ENCODE measurements around the gene LYVE1. TPM values are rescaled to one million over a fixed set of nuclear protein-coding genes. Genes with fewer than 3 reads are reported as not detected.

LYVE1 gene
- total RNA-seq, 2 experiments from 2014 or later = not detected

- H3K4me1 Mint-ChIP-seq (ENCODE audit: low read depth) = no peaks in the 10 kb centered on the region
- DNase-seq (no peak), ATAC-seq (ENCODE audit: poor library complexity) (no peak)
- TF ChIP-seq CTCF (IDR thresholded peaks at IDR 0.05) = no peak
- ChIA-PET POLR2A (no interaction called here), CTCF (interaction anchor here (4.3 kb wide), 1 partner anchor 22 kb away, joined by 23 read pairs; the partner anchor contains the start of gene RNF141)
- H3K9me3 ChIP-seq (ENCODE audit: control insufficient read depth in 1 of 2, insufficient read depth in 1 of 2, low read length in 2 of 2) = no peaks in the 10 kb centered on the region
- H3K36me3 ChIP-seq (ENCODE audit: insufficient read depth, low read length) = peaks cover 39% of the 10 kb centered on the region
- no peaks in the 10 kb centered on the region for H3K27me3 ChIP-seq (ENCODE audit: control insufficient read depth in 1 of 2, insufficient read depth in 2 of 2, low read length in 2 of 2)
- H3K4me3 Mint-ChIP-seq = no peak overlapping the region
- intact Hi-C loops (cut with DNase I, micrococcal nuclease) = loop anchor here (10.0 kb wide), 1 partner anchor 216 kb away; no protein-coding TSS in a partner anchor
- no peaks in the 10 kb centered on the region for H3K27me3 Mint-ChIP-seq
- no peaks in the 10 kb centered on the region for H3K9me3 Mint-ChIP-seq
- no peaks in the 10 kb centered on the region for H3K4me1 ChIP-seq (ENCODE audit: insufficient read depth, low read length)
- H3K27ac Mint-ChIP-seq = no peak overlapping the region
- H3K36me3 Mint-ChIP-seq (ENCODE audit: low read depth) = peaks cover 75% of the 10 kb centered on the region
- no peak overlapping the region for H3K27ac ChIP-seq (ENCODE audit: low read depth in 1 of 2, low read length in 2 of 2)
- no peak overlapping the region for H3K4me3 ChIP-seq (ENCODE audit: low read length)
Measured at GRCh38 chr11:10518891-10519290, 49.6 kb downstream of the LYVE1 start.

DNA sequence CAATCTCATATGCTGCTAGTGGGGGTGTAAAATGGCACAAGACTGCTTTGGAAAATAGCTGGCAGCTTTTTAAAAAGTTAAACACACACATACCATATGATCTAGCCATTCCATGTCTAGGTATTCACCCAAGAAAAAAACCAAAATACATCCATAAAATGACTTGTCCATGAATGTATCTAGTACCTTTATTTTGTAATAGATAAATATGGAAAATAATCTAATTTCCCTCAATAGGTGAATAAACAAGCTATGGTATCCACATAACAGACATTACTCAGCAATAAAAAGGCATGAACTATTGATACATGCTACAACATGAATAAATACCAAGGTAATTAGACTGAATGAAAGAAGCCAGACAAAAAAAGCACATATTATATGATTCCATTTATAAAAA, 50.3 kb downstream of the LYVE1 start:
- Mint-ChIP-seq H3K36me3 (ENCODE audit: low read depth) (peaks cover 67% of the 10 kb centered on the region), H3K9me3 (no peaks in the 10 kb centered on the region), H3K27me3 (no peaks in the 10 kb centered on the region), H3K4me1 (ENCODE audit: low read depth) (no peaks in the 10 kb centered on the region), H3K4me3 (no peak overlapping the region), H3K27ac (no peak overlapping the region)
- Histone ChIP-seq H3K27me3 (ENCODE audit: control insufficient read depth in 1 of 2, insufficient read depth in 2 of 2, low read length in 2 of 2) (no peaks in the 10 kb centered on the region), H3K4me1 (ENCODE audit: insufficient read depth, low read length) (no peaks in the 10 kb centered on the region), H3K4me3 (ENCODE audit: low read length) (no peak overlapping the region), H3K36me3 (ENCODE audit: insufficient read depth, low read length) (peaks cover 32% of the 10 kb centered on the region), H3K27ac (ENCODE audit: low read depth in 1 of 2, low read length in 2 of 2) (no peak overlapping the region), H3K9me3 (ENCODE audit: control insufficient read depth in 1 of 2, insufficient read depth in 1 of 2, low read length in 2 of 2) (no peaks in the 10 kb centered on the region)
- intact Hi-C loops (cut with DNase I, micrococcal nuclease) = loop anchor here (10.0 kb wide), 1 partner anchor 217 kb away; no protein-coding TSS in a partner anchor
- DNase-seq (no peak), ATAC-seq (ENCODE audit: poor library complexity) (no peak)
- POLR2A ChIA-PET = no interaction called here
- no peak for TF ChIP-seq CTCF (IDR thresholded peaks at IDR 0.05)
- CTCF ChIA-PET = interaction anchor here (4.3 kb wide), 1 partner anchor 23 kb away, joined by 23 read pairs; the partner anchor contains the start of gene RNF141

DNA sequence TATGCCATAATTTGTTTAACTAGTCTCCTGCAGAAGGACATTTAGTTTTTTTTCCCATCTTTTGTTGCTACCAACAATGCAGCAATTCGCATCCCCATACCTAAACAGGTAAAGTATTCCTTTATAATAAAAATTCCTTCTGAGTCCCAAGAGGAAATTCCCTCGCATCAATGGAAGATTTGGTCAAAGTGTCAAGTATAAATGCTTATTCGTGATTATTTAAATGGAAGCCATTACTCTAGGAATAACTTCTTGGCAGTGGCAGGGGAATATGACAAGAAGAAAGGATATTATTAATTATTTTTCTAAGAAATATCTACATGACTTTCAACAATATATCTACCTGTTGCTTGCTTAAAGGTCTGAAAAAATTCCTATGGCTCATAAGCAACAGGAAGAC, 53.0 kb downstream of the LYVE1 start:
- Histone ChIP-seq H3K27me3 (ENCODE audit: control insufficient read depth in 1 of 2, insufficient read depth in 2 of 2, low read length in 2 of 2) (no peaks in the 10 kb centered on the region), H3K36me3 (ENCODE audit: insufficient read depth, low read length) (peaks cover 22% of the 10 kb centered on the region), H3K27ac (ENCODE audit: low read depth in 1 of 2, low read length in 2 of 2) (no peak overlapping the region), H3K4me3 (ENCODE audit: low read length) (no peak overlapping the region), H3K9me3 (ENCODE audit: control insufficient read depth in 1 of 2, insufficient read depth in 1 of 2, low read length in 2 of 2) (no peaks in the 10 kb centered on the region), H3K4me1 (ENCODE audit: insufficient read depth, low read length) (no peaks in the 10 kb centered on the region)
- no peak for DNase-seq
- Mint-ChIP-seq H3K36me3 (ENCODE audit: low read depth) (peaks cover 47% of the 10 kb centered on the region), H3K27me3 (no peaks in the 10 kb centered on the region), H3K27ac (no peak overlapping the region), H3K4me3 (no peak overlapping the region), H3K4me1 (ENCODE audit: low read depth) (no peaks in the 10 kb centered on the region), H3K9me3 (no peaks in the 10 kb centered on the region)
- TF ChIP-seq CTCF (IDR thresholded peaks at IDR 0.05) = no peak
- intact Hi-C loops (cut with DNase I, micrococcal nuclease) = loop anchor here (10.0 kb wide), 1 partner anchor 219 kb away; no protein-coding TSS in a partner anchor
- POLR2A ChIA-PET = no interaction called here
- no peak for ATAC-seq (ENCODE audit: poor library complexity)
- CTCF ChIA-PET = interaction anchor here (1.1 kb wide), 1 partner anchor 19 kb away, joined by 3 read pairs; no protein-coding TSS in a partner anchor

Data from CD4-positive, alpha-beta T cell (primary cell).